Measurements from ENCODE around the gene PCDHAC1.

The PCDHAC1 gene

GRCh38 chr5:140967226-140967893 lies 41.3 kb downstream of the PCDHAC1 start:
- no peak for DNase-seq (ENCODE audit: low spot score)

DNA sequence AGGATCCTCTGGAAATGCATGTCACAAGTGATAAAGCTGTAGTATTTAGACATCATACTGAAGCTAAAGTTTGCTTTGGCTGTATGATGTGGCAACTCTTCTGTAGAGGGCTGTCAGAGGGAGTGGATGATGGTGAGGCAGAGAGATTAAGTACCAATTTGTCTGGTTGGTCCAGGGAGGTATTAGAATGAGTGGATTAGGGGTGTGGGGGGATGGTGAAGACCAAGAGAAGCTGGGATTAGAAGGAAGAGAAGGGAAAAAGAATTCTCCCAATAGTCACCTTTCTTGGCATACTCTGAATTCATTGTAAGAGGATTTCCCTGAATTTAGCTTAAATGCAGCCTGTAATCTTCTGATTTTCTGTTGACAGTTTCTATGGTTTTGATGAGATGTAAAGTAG lies 43.8 kb downstream of the PCDHAC1 start:
- DNase-seq (ENCODE audit: low spot score), result no peak

GRCh38 chr5:140973550-140973949 lies 47.5 kb downstream of the PCDHAC1 start:
- DNase-seq (ENCODE audit: low spot score), result no peak

DNA sequence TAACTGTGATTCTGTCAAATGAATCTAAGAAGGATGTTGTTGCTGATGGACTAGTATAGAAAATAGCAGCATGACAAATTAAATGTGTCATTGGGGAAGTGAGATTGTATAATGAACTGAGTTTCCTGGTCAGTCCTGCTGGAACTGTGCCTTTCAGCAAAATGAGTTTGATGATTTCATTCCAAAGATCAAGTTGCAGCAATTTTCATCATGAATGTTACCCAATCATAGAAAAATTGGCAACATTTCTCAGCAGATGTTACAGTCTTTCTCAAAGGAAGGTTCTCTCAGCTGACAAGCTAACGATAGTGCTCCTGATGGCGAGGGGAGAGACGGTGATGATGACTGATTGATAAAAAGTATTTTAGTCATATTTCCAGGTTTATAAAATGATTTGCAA lies 50.9 kb downstream of the PCDHAC1 start:
- DNase-seq (ENCODE audit: low spot score), result no peak

DNA sequence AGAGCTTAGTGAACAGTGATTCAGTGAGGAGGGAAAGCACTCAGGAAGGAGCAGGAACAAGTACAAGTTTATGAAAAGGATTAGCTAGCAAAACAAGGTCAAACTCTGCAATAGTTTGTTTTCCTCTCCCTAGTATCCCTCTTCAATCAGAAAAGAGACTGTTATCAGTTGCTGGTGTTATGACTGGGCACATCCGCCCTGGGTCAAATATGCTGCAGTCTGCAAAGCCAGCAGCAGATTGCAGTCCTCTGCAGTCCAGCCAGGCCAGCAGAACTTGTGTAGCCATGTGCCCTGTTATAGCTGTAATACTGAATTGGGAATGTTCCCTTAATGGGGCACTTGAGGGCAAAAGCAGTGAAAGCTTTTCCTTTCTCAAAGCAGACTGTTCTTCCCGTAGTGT lies 52.2 kb downstream of the PCDHAC1 start:
- no peak for DNase-seq (ENCODE audit: low spot score)

DNA sequence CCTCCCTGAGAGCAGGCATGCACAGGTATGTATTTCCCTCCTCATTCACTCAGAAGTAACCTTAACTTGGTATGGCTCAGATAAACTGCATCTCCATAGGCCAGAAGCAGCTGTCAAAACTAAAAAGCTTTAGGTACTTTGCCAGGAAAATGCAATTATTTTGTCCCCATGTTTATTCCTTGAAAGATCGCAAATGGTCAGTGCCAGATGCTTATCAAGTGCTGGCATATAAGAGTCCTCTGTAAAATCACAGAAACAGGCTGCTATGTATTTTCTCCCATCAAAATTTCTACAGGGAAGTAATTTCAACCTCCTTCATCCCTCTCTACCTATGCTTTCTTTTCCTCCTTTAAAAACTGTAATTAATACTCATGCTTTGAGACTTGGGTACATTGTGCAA lies 52.9 kb downstream of the PCDHAC1 start:
- no peak for DNase-seq (ENCODE audit: low spot score)

Data from putamen (tissue), 1 donor.